Neural cell (in vitro differentiated cells): ENCODE results near the gene LDB2. TPM values are rescaled to one million over a fixed set of nuclear protein-coding genes. Genes with fewer than 3 reads are reported as not detected.
"Not testable (repeated sequence)": the region's sequence is repeated elsewhere in the genome, so short reads cannot be mapped to it uniquely, and the experiment has no call there.

Source experiments
- H2AFZ ChIP-seq: fragments of 200-600, 300-800 bp; sonication (generic), shearing (Covaris generic); 2 replicates; pipeline ENCODE4 v1.6.0; 2014; ENCODE audit warnings: low read depth, mild to moderate bottlenecking, antibody characterized with exemption, low read length, moderate library complexity
- H3F3A ChIP-seq: fragments of 200-600 bp; shearing (Covaris generic); 2 replicates; pipeline ENCODE4 v1.6.1; 2016; ENCODE audit warnings: mild to moderate bottlenecking, moderate library complexity, mixed read lengths, antibody characterized with exemption, low read length; ENCODE audit not compliant: insufficient read depth, poor library complexity, severe bottlenecking
- H3K27ac ChIP-seq: fragments of 200-600, 300-800 bp; sonication (generic), shearing (Covaris generic); 2 replicates; pipeline ENCODE4 v1.5.1; 2014; ENCODE audit warnings: mild to moderate bottlenecking, low read length, moderate library complexity
- H3K27me3 ChIP-seq: fragments of 300-800, 200-600 bp; sonication (generic), shearing (Covaris generic); 2 replicates; pipeline ENCODE4 v1.6.0; 2014; ENCODE audit warnings: mild to moderate bottlenecking, low read depth, low read length, moderate library complexity; ENCODE audit not compliant: insufficient read depth
- H3K36me3 ChIP-seq: fragments of 300-800, 200-600 bp; sonication (generic), shearing (Covaris generic); 2 replicates; pipeline ENCODE4 v1.5.1; 2014; ENCODE audit warnings: mild to moderate bottlenecking, antibody characterized with exemption, low read length, moderate library complexity; ENCODE audit not compliant: insufficient read depth
- H3K4me2 ChIP-seq: fragments of 300-800, 200-600 bp; sonication (generic), shearing (Covaris generic); 2 replicates; pipeline ENCODE4 v1.6.0; 2014; ENCODE audit warnings: mild to moderate bottlenecking, low read length
- H3K4me3 ChIP-seq: fragments of 300-800, 200-600 bp; sonication (generic), shearing (Covaris generic); 2 replicates; pipeline ENCODE4 v1.5.1; 2014; ENCODE audit warnings: mild to moderate bottlenecking, low read length, moderate library complexity
- H3K79me2 ChIP-seq: fragments of 200-600 bp; shearing (Covaris generic); replicated peaks from 2 replicates; pipeline ENCODE4 v1.6.0; 2014; ENCODE audit warnings: mild to moderate bottlenecking, low read length, moderate library complexity; ENCODE audit not compliant: insufficient read depth
- H3K9ac ChIP-seq: fragments of 300-800, 200-600 bp; sonication (generic), shearing (Covaris generic); 2 replicates; pipeline ENCODE4 v1.6.1; 2016; ENCODE audit warnings: mild to moderate bottlenecking, low read length, mixed read lengths
- H3K9me2 ChIP-seq: fragments of 200-600 bp; shearing (Covaris generic); 2 replicates; pipeline ENCODE4 v1.6.1; 2016; ENCODE audit warnings: mild to moderate bottlenecking, low read length, mixed read lengths; ENCODE audit not compliant: insufficient read depth
- H3K9me3 ChIP-seq: fragments of 200-600, 300-800 bp; sonication (generic), shearing (Covaris generic); 2 replicates; pipeline ENCODE4 v1.6.1; 2016; ENCODE audit warnings: mild to moderate bottlenecking, mixed run types, low read length, moderate library complexity, mixed read lengths
- H4K20me1 ChIP-seq: fragments of 200-600 bp; shearing (Covaris generic); 2 replicates; pipeline ENCODE4 v1.6.1; 2016; ENCODE audit warnings: mild to moderate bottlenecking, mixed run types; ENCODE audit not compliant: insufficient read depth
- CTCF ChIP-seq: fragments of 450-650 bp; IDR thresholded peaks from 2 replicates; pipeline ENCODE4 v1.5.1; 2014; ENCODE audit warnings: antibody characterized with exemption, mild to moderate bottlenecking, moderate library complexity; ENCODE audit not compliant: poor library complexity, severe bottlenecking
- EP300 ChIP-seq: fragments of 450-650 bp; conservative IDR thresholded peaks from 2 replicates; pipeline ENCODE4 v1.6.1; 2014; ENCODE audit warnings: antibody characterized with exemption, mild to moderate bottlenecking, moderate library complexity; ENCODE audit not compliant: poor library complexity, severe bottlenecking
- EZH2 ChIP-seq: fragments of 200-600, 300-800 bp; shearing (Covaris generic), sonication (generic); IDR thresholded peaks from 2 replicates; pipeline ENCODE4 v1.6.1; 2014; ENCODE audit warnings: antibody characterized with exemption, low read length, borderline replicate concordance, mild to moderate bottlenecking; ENCODE audit not compliant: insufficient read depth, poor library complexity, severe bottlenecking
- MXI1 ChIP-seq: fragments of 450-650 bp; conservative IDR thresholded peaks from 2 replicates; pipeline ENCODE4 v1.6.1; 2014; ENCODE audit warnings: antibody characterized with exemption, mild to moderate bottlenecking; ENCODE audit not compliant: poor library complexity, severe bottlenecking
- POLR2AphosphoS5 ChIP-seq: IDR thresholded peaks from 2 replicates; pipeline ENCODE4 v1.6.1; 2012
- RAD21 ChIP-seq: fragments of 450-650 bp; conservative IDR thresholded peaks from 2 replicates; pipeline ENCODE4 v1.6.1; 2014; ENCODE audit warnings: antibody characterized with exemption, mild to moderate bottlenecking, moderate library complexity
- REST ChIP-seq: IDR thresholded peaks from 2 replicates; pipeline ENCODE4 v1.6.1; 2012; ENCODE audit warnings: borderline replicate concordance
- SMC3 ChIP-seq: fragments of 450-650 bp; conservative IDR thresholded peaks from 2 replicates; pipeline ENCODE4 v1.6.1; 2014; ENCODE audit warnings: antibody characterized with exemption, mild to moderate bottlenecking, moderate library complexity; ENCODE audit not compliant: poor library complexity
- TAF1 ChIP-seq: IDR thresholded peaks from 2 replicates; pipeline ENCODE4 v1.6.1; 2012; ENCODE audit warnings: low read depth
- polyA plus RNA-seq: library from polyadenylated mRNA; depleted of rRNA; stranded (reverse); fragments of >200 nt; gene quantifications from 2 replicates; pipeline ENCODE4 v1.2.3, GENCODE V29; 2014

Gene LDB2
- polyA plus RNA-seq, 1 donor from 2014 or later = 58.9 TPM

- no peaks in the 10 kb centered on the region for H3F3A ChIP-seq
- no peaks in the 10 kb centered on the region for H4K20me1 ChIP-seq
- H3K4me3 ChIP-seq = no peak overlapping the region
- H3K79me2 ChIP-seq = no peaks in the 10 kb centered on the region
- H3K27me3 ChIP-seq = no peaks in the 10 kb centered on the region
- no peak for TF ChIP-seq CTCF
- no peak for TF ChIP-seq EZH2
- no peak for TF ChIP-seq EP300
- TF ChIP-seq RAD21 = no peak
- TF ChIP-seq MXI1 = no peak
- TF ChIP-seq TAF1 = no peak
- TF ChIP-seq REST = no peak
- no peak for TF ChIP-seq POLR2AphosphoS5
- TF ChIP-seq SMC3 = no peak
- no peak overlapping the region for H3K27ac ChIP-seq
- no peak overlapping the region for H2AFZ ChIP-seq
- H3K4me2 ChIP-seq = no peak overlapping the region
- H3K9ac ChIP-seq = no peak overlapping the region
- H3K9me3 ChIP-seq = no peaks in the 10 kb centered on the region
- H3K9me2 ChIP-seq = no peaks in the 10 kb centered on the region
- H3K36me3 ChIP-seq = no peaks in the 10 kb centered on the region
Observed at GRCh38 chr4:16931339-16932305, 33.2 kb upstream of the LDB2 start.

- Histone ChIP-seq H3K9me3 (no peaks in the 10 kb centered on the region), H3K36me3 (no peaks in the 10 kb centered on the region), H3K9me2 (no peaks in the 10 kb centered on the region), H3F3A (no peaks in the 10 kb centered on the region), H3K4me3 (no peak overlapping the region), H3K79me2 (no peaks in the 10 kb centered on the region), H3K4me2 (no peak overlapping the region), H3K27me3 (no peaks in the 10 kb centered on the region), H4K20me1 (no peaks in the 10 kb centered on the region), H3K27ac (no peak overlapping the region), H2AFZ (no peak overlapping the region), H3K9ac (no peak overlapping the region)
- TF ChIP-seq POLR2AphosphoS5 = no peak
- TF ChIP-seq EP300 = no peak
- TF ChIP-seq REST = no peak
- no peak for TF ChIP-seq CTCF
- no peak for TF ChIP-seq RAD21
- TF ChIP-seq SMC3 = no peak
- TF ChIP-seq EZH2 = no peak
- TF ChIP-seq TAF1 = no peak
- no peak for TF ChIP-seq MXI1
Observed at GRCh38 chr4:16926214-16926613, 27.8 kb upstream of the LDB2 start.

- H3K79me2 ChIP-seq, H3K27ac ChIP-seq, H3K4me2 ChIP-seq, H3K27me3 ChIP-seq, H3F3A ChIP-seq, H3K9me2 ChIP-seq, H4K20me1 ChIP-seq, H3K36me3 ChIP-seq, H3K9me3 ChIP-seq, H3K9ac ChIP-seq, H3K4me3 ChIP-seq, H2AFZ ChIP-seq: not testable (repeated sequence)
Observed at GRCh38 chr4:16918716-16919115, 20.3 kb upstream of the LDB2 start.
